ENCODE measurements around the gene SMOC2. TPM values are rescaled to one million over a fixed set of nuclear protein-coding genes. Genes with fewer than 3 reads are reported as not detected.

SMOC2 gene
- total RNA-seq, 1 experiment from 2014 or later, result 2.1 TPM

GRCh38 chr6:168507730-168508129 lies 66.7 kb downstream of the SMOC2 start:
- H2BK15ac ChIP-seq (ENCODE audit: low read depth, low read length), result no peak overlapping the region

More at GRCh38 chr6:168507730-168508129, 66.7 kb downstream of the SMOC2 start:
- H2BK5ac ChIP-seq (ENCODE audit: insufficient read length, low read length), result no peak overlapping the region
- no peak overlapping the region for H2BK20ac ChIP-seq (ENCODE audit: low read depth, low read length, poor library complexity, severe bottlenecking)
- H4K91ac ChIP-seq (ENCODE audit: insufficient read length, low read depth, low read length), result no peak overlapping the region
- H3K56ac ChIP-seq (ENCODE audit: insufficient read length, low read depth, low read length), result no peak overlapping the region
- peaks cover 6 to 7% of the 10 kb centered on the region in 2 experiments; a peak in 3 of 5 replicates for H3K9me3 Mint-ChIP-seq
- no peak overlapping the region for H2AFZ ChIP-seq (ENCODE audit: low read length)
- no peak overlapping the region for H3K4me2 ChIP-seq (ENCODE audit: insufficient read depth, insufficient read length, low read length)
- no peak overlapping the region for H2BK120ac ChIP-seq (ENCODE audit: low read depth, low read length, poor library complexity, severe bottlenecking)
- no CpG with 5 or more reads among the region's 8 CpGs for WGBS (ENCODE audit: extremely low coverage, insufficient read length, low lambda C conversion rate)
- H4K20me1 ChIP-seq (ENCODE audit: control insufficient read depth, insufficient read depth, insufficient read length), result no peaks in the 10 kb centered on the region
- no peaks in the 10 kb centered on the region for H3K79me2 ChIP-seq (ENCODE audit: insufficient read depth, low read length)
- peaks cover 11 to 13% of the 10 kb centered on the region in 2 experiments for H3K4me1 Mint-ChIP-seq
- no peaks in the 10 kb centered on the region for H3K4me1 ChIP-seq (ENCODE audit: insufficient read depth, low read length)
- H3K4ac ChIP-seq (ENCODE audit: low read depth, low read length), result no peak overlapping the region
- H3K9ac ChIP-seq (ENCODE audit: extremely low read depth, insufficient read length, low read length), result no peak overlapping the region
- peaks cover 2% of the 10 kb centered on the region; the same call in 1 of the 2 replicates for H3K27me3 Mint-ChIP-seq (ENCODE audit: low read depth)
- H3T11ph ChIP-seq (ENCODE audit: low read length), result no peak overlapping the region
- H3K27ac ChIP-seq (ENCODE audit: insufficient read length, low read depth, low read length), result no peak overlapping the region
- no peak overlapping the region for H3K18ac ChIP-seq (ENCODE audit: insufficient read length, low read depth, low read length)
- no peak overlapping the region for H2AK5ac ChIP-seq (ENCODE audit: insufficient read length, low read length)
- no peak overlapping the region for H4K5ac ChIP-seq (ENCODE audit: insufficient read length, low read depth, low read length)
- H4K8ac ChIP-seq (replicated peaks; ENCODE audit: insufficient read length, low read depth, low read length), result no peak overlapping the region
- no peak overlapping the region for H2BK12ac ChIP-seq (ENCODE audit: insufficient read length, low read depth, low read length)
- no peaks in the 10 kb centered on the region for H3K27me3 ChIP-seq (ENCODE audit: insufficient read depth, low read length)
- no peak overlapping the region for H3K4me3 Mint-ChIP-seq
- no peaks in the 10 kb centered on the region for H3K79me1 ChIP-seq (ENCODE audit: insufficient read depth, low read depth, low read length, poor library complexity, severe bottlenecking)
- H3K23ac ChIP-seq (ENCODE audit: insufficient read length, low read depth, low read length), result no peak overlapping the region
- no peak for DNase-seq
- no peaks in the 10 kb centered on the region for H3K23me2 ChIP-seq (ENCODE audit: insufficient read length, low read depth, low read length, poor library complexity, severe bottlenecking)
- H3K27ac Mint-ChIP-seq, result no peak overlapping the region
- peaks cover 0 to 10% (median 3%) of the 10 kb centered on the region in 3 experiments; a peak in 5 of 7 replicates for H3K36me3 Mint-ChIP-seq (ENCODE audit: insufficient read depth in 1 of 3, low read depth in 3 of 3)
- H3K9me3 ChIP-seq (ENCODE audit: control insufficient read depth, low read depth, low read length), result no peaks in the 10 kb centered on the region
- H3K14ac ChIP-seq (ENCODE audit: insufficient read depth, low read length), result no peak overlapping the region
- TF ChIP-seq CTCF (conservative IDR thresholded peaks at IDR 0.05), result no peak
